H1 (cell line): ENCODE measurements around the gene PPP1R9A. TPM values are rescaled to one million over a fixed set of nuclear protein-coding genes. Genes with fewer than 3 reads are reported as not detected.

ENCODE experiments used
- CTCF ChIA-PET: fragments of 300-600 bp; sonication (Branson Sonifier 250); formaldehyde crosslinking; loops from one replicate; lab custom pipeline; 2021; ENCODE audit not compliant: partially characterized antibody; lab: Charles Lee
- POLR2A ChIA-PET: fragments of 300-600 bp; sonication (Branson Sonifier 250); formaldehyde crosslinking; loops from one replicate; lab custom pipeline; 2021; ENCODE audit warnings: inconsistent platforms; ENCODE audit not compliant: partially characterized antibody; lab: Charles Lee
- DNase-seq, 2 experiments: peaks; one replicate each; pipeline versions ENCODE4 v3.0.0 to v3.0.0-alpha.2; 2010 to 2022; ENCODE audit warnings: low spot score in 2 of 2, low read depth in 1 of 2, mixed read lengths in 1 of 2
- FAIRE-seq: peaks from 2 replicates; lab custom pipeline; 2011; peaks lifted over from hg19 to GRCh38; lab: Jason Lieb, UNC
- H2AFZ ChIP-seq: 2 replicates; pipeline ENCODE4 v1.8.1; 2012; ENCODE audit warnings: low read length, inconsistent platforms
- H2AK5ac ChIP-seq: 2 replicates; pipeline ENCODE4 v1.6.1; 2013; ENCODE audit warnings: low read depth, low read length
- H2BK120ac ChIP-seq: replicated peaks from 2 replicates; pipeline ENCODE3; 2013; ENCODE audit warnings: low read depth, low read length, inconsistent platforms
- H2BK12ac ChIP-seq: 2 replicates; pipeline ENCODE4 v1.6.1; 2013; ENCODE audit warnings: low read depth, low read length
- H2BK15ac ChIP-seq: 2 replicates; pipeline ENCODE4 v1.6.1; 2013; ENCODE audit warnings: low read length
- H2BK20ac ChIP-seq: 2 replicates; pipeline ENCODE4 v1.6.1; 2013; ENCODE audit warnings: low read length
- H2BK5ac ChIP-seq: 2 replicates; pipeline ENCODE4 v1.6.1; 2013; ENCODE audit warnings: low read depth, low read length
- H3K14ac ChIP-seq: 2 replicates; pipeline ENCODE4 v1.6.1; 2013; ENCODE audit warnings: inconsistent platforms; ENCODE audit not compliant: insufficient read length
- H3K18ac ChIP-seq: 2 replicates; pipeline ENCODE4 v1.6.1; 2013; ENCODE audit warnings: low read length; ENCODE audit errors: extremely low read depth
- H3K23ac ChIP-seq: 2 replicates; pipeline ENCODE4 v1.6.1; 2013; ENCODE audit warnings: inconsistent platforms; ENCODE audit not compliant: insufficient read length
- H3K23me2 ChIP-seq: 2 replicates; pipeline ENCODE4 v1.6.1; 2013; ENCODE audit warnings: low read depth, low read length
- H3K27ac ChIP-seq: 2 replicates; pipeline ENCODE4 v1.6.1; 2011; ENCODE audit warnings: low read depth, low read length, inconsistent platforms
- H3K27me3 ChIP-seq, 4 experiments: replicated peaks in 1 of 4; 1 replicate in 1 of 4; 2 replicates in 3 of 4; pipeline versions ENCODE4 v1.6.1 to v1.8.1; 2011 to 2013; ENCODE audit warnings: low read length in 3 of 4, mild to moderate bottlenecking in 3 of 4, inconsistent platforms in 2 of 4, mixed read lengths in 2 of 4, moderate library complexity in 1 of 4; ENCODE audit not compliant: control insufficient read depth in 3 of 4, insufficient read depth in 3 of 4; ENCODE audit errors: extremely low read depth in 1 of 4
- H3K36me3 ChIP-seq, 4 experiments: 2 replicates each; pipeline versions ENCODE4 v1.6.1 to v1.8.1; 2011 to 2013; ENCODE audit warnings: mild to moderate bottlenecking in 4 of 4, low read length in 3 of 4, moderate library complexity in 2 of 4, control low read depth in 1 of 4, inconsistent platforms in 1 of 4; ENCODE audit not compliant: insufficient read depth in 4 of 4, control insufficient read depth in 2 of 4
- H3K4ac ChIP-seq: replicated peaks from 2 replicates; pipeline ENCODE3; 2013; ENCODE audit warnings: low read length, low read depth, mixed read lengths, inconsistent platforms; ENCODE audit not compliant: insufficient read length
- H3K4me1 ChIP-seq, 4 experiments: replicated peaks in 1 of 4; 1 replicate in 1 of 4; 2 replicates in 3 of 4; pipeline versions ENCODE4 v1.6.1 to v1.8.1; 2011 to 2013; ENCODE audit warnings: low read length in 3 of 4, inconsistent platforms in 2 of 4, mixed read lengths in 1 of 4; ENCODE audit not compliant: insufficient read depth in 4 of 4, control insufficient read depth in 3 of 4
- H3K4me2 ChIP-seq, 2 experiments: 2 replicates each; pipeline versions ENCODE4 v1.6.1 to v1.8.1; 2011 to 2013; ENCODE audit warnings: low read depth in 2 of 2, low read length in 2 of 2, control low read depth in 1 of 2, inconsistent platforms in 1 of 2, mild to moderate bottlenecking in 1 of 2; ENCODE audit not compliant: insufficient read depth in 1 of 2
- H3K4me3 ChIP-seq, 4 experiments: fragments of 200-600, 300-600 bp in 1 of 4; sonication (generic), shearing (Covaris generic), sonication (Bioruptor Twin) in 1 of 4; 2 replicates each; pipeline versions ENCODE4 v1.5.1 to v1.8.1; 2011 to 2016; ENCODE audit warnings: low read length in 4 of 4, low read depth in 3 of 4, control low read depth in 2 of 4, inconsistent platforms in 2 of 4, mild to moderate bottlenecking in 2 of 4, mixed read lengths in 1 of 4, moderate library complexity in 1 of 4; ENCODE audit not compliant: insufficient read depth in 2 of 4; ENCODE audit errors: extremely low read depth in 1 of 4
- H3K56ac ChIP-seq: replicated peaks from 2 replicates; pipeline ENCODE3; 2013; ENCODE audit warnings: low read depth, mild to moderate bottlenecking, mixed read lengths, low read length, inconsistent platforms; ENCODE audit not compliant: insufficient read length
- H3K79me1 ChIP-seq: 2 replicates; pipeline ENCODE4 v1.6.1; 2013; ENCODE audit warnings: low read depth, low read length, control low read depth
- H3K79me2 ChIP-seq, 2 experiments: 2 replicates each; pipeline versions ENCODE4 v1.6.1 to v1.8.1; 2012 to 2013; ENCODE audit warnings: low read length in 2 of 2, mild to moderate bottlenecking in 2 of 2, inconsistent platforms in 1 of 2; ENCODE audit not compliant: insufficient read depth in 2 of 2, control insufficient read depth in 1 of 2
- H3K9ac ChIP-seq, 4 experiments: replicated peaks in 1 of 4; 1 replicate in 1 of 4; 2 replicates in 3 of 4; pipeline versions ENCODE4 v1.6.1 to v1.8.1; 2011 to 2013; ENCODE audit warnings: low read depth in 3 of 4, low read length in 3 of 4, control low read depth in 2 of 4, mild to moderate bottlenecking in 2 of 4, moderate library complexity in 2 of 4, inconsistent platforms in 1 of 4; ENCODE audit errors: extremely low read depth in 1 of 4
- H3K9me3 ChIP-seq, 2 experiments: 2 replicates each; pipeline versions ENCODE4 v1.6.1 to v1.8.1; 2012 to 2013; ENCODE audit warnings: mild to moderate bottlenecking in 2 of 2, moderate library complexity in 2 of 2, control low read depth in 1 of 2, inconsistent platforms in 1 of 2, low read depth in 1 of 2, low read length in 1 of 2, mixed read lengths in 1 of 2; ENCODE audit not compliant: insufficient read depth in 2 of 2
- H4K20me1 ChIP-seq, 2 experiments: replicated peaks in 1 of 2; 2 replicates each; pipeline versions ENCODE3 to v1.8.1; 2011 to 2013; ENCODE audit warnings: inconsistent platforms in 2 of 2, low read length in 2 of 2, mild to moderate bottlenecking in 1 of 2; ENCODE audit not compliant: insufficient read depth in 2 of 2, control insufficient read depth in 1 of 2
- H4K5ac ChIP-seq: 2 replicates; pipeline ENCODE4 v1.6.1; 2013; ENCODE audit warnings: low read length, low read depth, mixed read lengths, inconsistent platforms; ENCODE audit not compliant: insufficient read length
- H4K8ac ChIP-seq: 2 replicates; pipeline ENCODE4 v1.8.0; 2013; ENCODE audit warnings: mild to moderate bottlenecking, moderate library complexity, low read length, inconsistent platforms; ENCODE audit not compliant: insufficient read depth; ENCODE audit errors: extremely low read depth
- H4K91ac ChIP-seq: replicated peaks from 2 replicates; pipeline ENCODE3; 2013; ENCODE audit warnings: low read length, mixed read lengths, inconsistent platforms; ENCODE audit not compliant: insufficient read length
- CHD2 ChIP-seq: IDR thresholded peaks from 2 replicates; pipeline ENCODE4 v1.6.1; 2012; ENCODE audit warnings: low read length, improper control_type of control experiment
- POLR2A ChIP-seq, 2 experiments: IDR thresholded peaks; 1 replicate in 1 of 2; 2 replicates in 1 of 2; pipeline ENCODE4 v1.6.1; 2011; ENCODE audit warnings: low read depth in 2 of 2, low read length in 2 of 2, mild to moderate bottlenecking in 2 of 2; ENCODE audit errors: control extremely low read depth in 1 of 2
- SAP30 ChIP-seq: fragments of 300-600 bp; sonication (generic); IDR thresholded peaks from 2 replicates; pipeline ENCODE4 v1.7.1; 2012; ENCODE audit warnings: low read length, moderate library complexity, mild to moderate bottlenecking, inconsistent platforms; ENCODE audit not compliant: insufficient read depth, insufficient replicate concordance
- WGBS, 2 experiments: shearing (Covaris generic) in 1 of 2; methylation state at CpG; one replicate each; pipeline versions ENCODE4 v1.1.6 to v1.1.7; 2013 to 2015; ENCODE audit warnings: low lambda C conversion rate in 2 of 2, mixed read lengths in 2 of 2, inconsistent platforms in 1 of 2, low coverage in 1 of 2, missing lambda C conversion rate in 1 of 2; ENCODE audit not compliant: insufficient replicate concordance in 2 of 2, insufficient coverage in 1 of 2, insufficient read length in 1 of 2; ENCODE audit errors: extremely low coverage in 1 of 2, missing lambda C conversion rate in 1 of 2; 5-methylcytosine and 5-hydroxymethylcytosine counted together
- polyA plus RNA-seq, 7 experiments: library from polyadenylated mRNA; depleted of rRNA in 3 of 7; stranded (reverse) in 5 of 7; unstranded in 2 of 7; fragments of >200 nt in 5 of 7; fragments of 200-250 nt in 2 of 7; gene quantifications; 1 replicate in 5 of 7; 2 replicates in 1 of 7; 4 replicates in 1 of 7; pipeline versions ENCODE4 v1.2.1 to v1.2.3, GENCODE V29; 2011 to 2013; ENCODE audit warnings: missing spikeins in 2 of 7, mixed read lengths in 2 of 7
- total RNA-seq: library from RNA; stranded (reverse); fragmentation: NEBNext Ultra II Directional; extraction: Animal tissue kit (Norgen Biotek cat#: 25700); gene quantifications from 2 replicates; pipeline ENCODE4 v1.2.1, GENCODE V29; 2021
- TF ChIP-seq, protein P1 (sequence below), 3 experiments: IDR thresholded peaks; 1 replicate in 2 of 3; 2 replicates in 1 of 3; pipeline versions ENCODE4 v1.5.1 to v1.6.1; 2011; ENCODE audit warnings: low read length in 3 of 3, mild to moderate bottlenecking in 3 of 3, inconsistent platforms in 2 of 3, low read depth in 1 of 3, moderate library complexity in 1 of 3; ENCODE audit not compliant: insufficient read depth in 1 of 3; ENCODE audit errors: control extremely low read depth in 1 of 3

PPP1R9A gene
- total and polyA plus RNA-seq, 2 of the 8 experiments (the other 6 are each of a cell fraction or from before 2014, with no cell fraction given): 3.0 to 20.3 TPM

DNA sequence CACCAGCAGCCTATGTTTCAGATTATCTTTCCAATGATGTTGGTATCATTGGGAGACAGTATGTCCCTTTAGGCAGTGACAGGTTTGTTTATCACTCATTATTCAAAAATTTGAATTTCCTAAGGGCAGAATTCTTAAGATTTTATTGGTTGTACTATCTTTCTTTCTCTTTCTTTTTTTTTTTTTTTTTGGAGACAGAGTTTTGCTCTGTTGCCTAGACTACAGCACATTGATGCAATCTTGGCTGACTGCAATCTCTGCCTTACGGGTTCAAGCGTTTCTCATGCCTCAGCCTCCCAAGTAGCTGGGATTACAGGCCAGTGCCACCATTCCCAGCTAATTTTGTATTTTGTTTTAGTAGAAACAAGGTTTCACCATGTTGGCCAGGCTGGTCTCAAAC lies 305.8 kb downstream of the PPP1R9A start:
- Histone ChIP-seq H4K20me1 (no peaks in the 10 kb centered on the region), H3K18ac (no peak overlapping the region), H3K14ac (no peak overlapping the region), H4K8ac (no peak overlapping the region), H2BK15ac (no peak overlapping the region), H3K23ac (no peak overlapping the region), H2BK20ac (no peak overlapping the region), H3K4ac (no peak overlapping the region), H3K27ac (no peak overlapping the region), H2BK12ac (no peak overlapping the region), H3K4me2 (no peak overlapping the region), H2AFZ (no peak overlapping the region), H3K56ac (no peak overlapping the region), H3K9me3 (no peaks in the 10 kb centered on the region; a peak in 1 of 4 replicates), H3K4me1 (no peaks in the 10 kb centered on the region), H3K79me2 (no peaks in the 10 kb centered on the region), H2BK5ac (no peak overlapping the region), H2BK120ac (no peak overlapping the region), H3K36me3 (no peaks in the 10 kb centered on the region), H4K5ac (no peak overlapping the region), H4K91ac (no peak overlapping the region), H3K27me3 (no peaks in the 10 kb centered on the region), H3K23me2 (no peaks in the 10 kb centered on the region), H3K9ac (no peak overlapping the region), H3K4me3 (no peak overlapping the region), H2AK5ac (no peak overlapping the region), H3K79me1 (no peaks in the 10 kb centered on the region)
- CTCF ChIA-PET: interaction anchor here (1.2 to 1.6 kb wide), 2 partner anchors 13 to 14 kb away, joined by 3 to 4 read pairs; no protein-coding TSS in a partner anchor
- FAIRE-seq (no peak), DNase-seq (no peak)
- 86% methylated on average over 2 of the region's 2 CpGs; no CpG with 5 or more reads in 1 of the 2 experiments for WGBS, 2 experiments
- POLR2A ChIA-PET: no interaction called here
- TF ChIP-seq CHD2 (no peak), POLR2A (IDR thresholded peaks at IDR 0.05; ENCODE audit: control extremely low read depth in 1 of 2, low read depth in 2 of 2, low read length in 2 of 2) (no peak), SAP30 (no peak)
- TF ChIP-seq, protein P1, sequence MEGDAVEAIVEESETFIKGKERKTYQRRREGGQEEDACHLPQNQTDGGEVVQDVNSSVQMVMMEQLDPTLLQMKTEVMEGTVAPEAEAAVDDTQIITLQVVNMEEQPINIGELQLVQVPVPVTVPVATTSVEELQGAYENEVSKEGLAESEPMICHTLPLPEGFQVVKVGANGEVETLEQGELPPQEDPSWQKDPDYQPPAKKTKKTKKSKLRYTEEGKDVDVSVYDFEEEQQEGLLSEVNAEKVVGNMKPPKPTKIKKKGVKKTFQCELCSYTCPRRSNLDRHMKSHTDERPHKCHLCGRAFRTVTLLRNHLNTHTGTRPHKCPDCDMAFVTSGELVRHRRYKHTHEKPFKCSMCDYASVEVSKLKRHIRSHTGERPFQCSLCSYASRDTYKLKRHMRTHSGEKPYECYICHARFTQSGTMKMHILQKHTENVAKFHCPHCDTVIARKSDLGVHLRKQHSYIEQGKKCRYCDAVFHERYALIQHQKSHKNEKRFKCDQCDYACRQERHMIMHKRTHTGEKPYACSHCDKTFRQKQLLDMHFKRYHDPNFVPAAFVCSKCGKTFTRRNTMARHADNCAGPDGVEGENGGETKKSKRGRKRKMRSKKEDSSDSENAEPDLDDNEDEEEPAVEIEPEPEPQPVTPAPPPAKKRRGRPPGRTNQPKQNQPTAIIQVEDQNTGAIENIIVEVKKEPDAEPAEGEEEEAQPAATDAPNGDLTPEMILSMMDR (IDR thresholded peaks at IDR 0.05; ENCODE audit: control extremely low read depth in 1 of 3, insufficient read depth in 1 of 3, low read depth in 1 of 3, low read length in 3 of 3): no peak
